HCT116 (cell line): ENCODE data around the gene DNAAF5.

Experiments used
- ATF3 ChIP-seq: IDR thresholded peaks from 2 replicates; pipeline ENCODE4 v1.6.1; 2012
- CEBPB ChIP-seq: IDR thresholded peaks from 2 replicates; pipeline ENCODE4 v1.6.1; 2012; ENCODE audit warnings: low read depth
- CTCF ChIP-seq, 3 experiments: fragments of 200-600 bp in 1 of 3; sonication (generic) in 1 of 3; IDR thresholded peaks in 2 of 3; conservative IDR thresholded peaks in 1 of 3; 2 replicates each; pipeline ENCODE4 v1.5.1; 2012 to 2017; ENCODE audit warnings: low read depth in 2 of 3, low read length in 2 of 3, antibody characterized with exemption in 1 of 3, borderline replicate concordance in 1 of 3, control low read depth in 1 of 3, mild to moderate bottlenecking in 1 of 3, mixed read lengths in 1 of 3, mixed run types in 1 of 3, moderate library complexity in 1 of 3; ENCODE audit not compliant: insufficient read depth in 1 of 3
- EGR1 ChIP-seq: IDR thresholded peaks from 2 replicates; pipeline ENCODE4 v1.6.1; 2012; ENCODE audit warnings: low read depth
- EZH2 ChIP-seq: fragments of 200-600 bp; sonication (generic); IDR thresholded peaks from 2 replicates; pipeline ENCODE4 v1.6.1; 2017; ENCODE audit warnings: antibody characterized with exemption, mixed run types
- POLR2A ChIP-seq: IDR thresholded peaks from 2 replicates; pipeline ENCODE4 v1.7.0; 2011; ENCODE audit warnings: borderline replicate concordance; ENCODE audit not compliant: insufficient read depth, insufficient read length; ENCODE audit errors: extremely low read depth
- POLR2AphosphoS5 ChIP-seq: IDR thresholded peaks from 2 replicates; pipeline ENCODE4 v1.6.1; 2011; ENCODE audit warnings: mild to moderate bottlenecking, low read depth, low read length, moderate library complexity
- RAD21 ChIP-seq: IDR thresholded peaks from 2 replicates; pipeline ENCODE4 v1.6.1; 2012; ENCODE audit warnings: low read depth, mild to moderate bottlenecking
- SIN3A ChIP-seq: IDR thresholded peaks from 2 replicates; pipeline ENCODE4 v1.6.1; 2012; ENCODE audit warnings: low read depth
- SP1 ChIP-seq: IDR thresholded peaks from 2 replicates; pipeline ENCODE4 v1.6.1; 2012; ENCODE audit warnings: low read depth
- SRF ChIP-seq: IDR thresholded peaks from 2 replicates; pipeline ENCODE4 v1.6.1; 2012; ENCODE audit warnings: low read depth
- TCF7L2 ChIP-seq: IDR thresholded peaks from 2 replicates; pipeline ENCODE4 v1.7.0; 2011; ENCODE audit warnings: borderline replicate concordance, inconsistent platforms; ENCODE audit not compliant: insufficient read depth, insufficient read length; ENCODE audit errors: extremely low read depth
- ZBTB33 ChIP-seq: IDR thresholded peaks from 2 replicates; pipeline ENCODE4 v1.6.1; 2011; ENCODE audit warnings: mild to moderate bottlenecking, low read length, moderate library complexity; ENCODE audit not compliant: insufficient replicate concordance; ENCODE audit errors: extremely low read depth
- ZNF274 ChIP-seq: fragments of 200-500 bp; sonication (Bioruptor generic); IDR thresholded peaks from 2 replicates; pipeline ENCODE4 v1.6.1; 2014; ENCODE audit warnings: mild to moderate bottlenecking, low read depth, low read length, inconsistent platforms

GRCh38 chr7:683526-684205 is 42.8 kb upstream of the DNAAF5 start:
- TF ChIP-seq POLR2A (no peak), CTCF (IDR thresholded peaks at IDR 0.05 in 2 of 3, conservative IDR thresholded peaks at IDR 0.05 in 1 of 3; ENCODE audit: borderline replicate concordance in 1 of 3, insufficient read depth in 1 of 3, low read depth in 2 of 3, low read length in 2 of 3) (no peak), SIN3A (no peak), RAD21 (no peak), SP1 (no peak), CEBPB (no peak), SRF (no peak), TCF7L2 (no peak), ATF3 (no peak), EZH2 (no peak), ZBTB33 (no peak), POLR2AphosphoS5 (no peak), EGR1 (no peak), ZNF274 (no peak)
